Activated CD8-positive, alpha-beta memory T cell treated with anti-CD3 and anti-CD28 coated beads, Interleukin-2, amount 10 ng/mL, durations not matched to agents 7 days and 5 days (primary cell): Measurements from ENCODE around the gene EDDM13. TPM values are rescaled to one million over a fixed set of nuclear protein-coding genes. Genes with fewer than 3 reads are reported as not detected.
"Not testable (repeated sequence)": the region's sequence is repeated elsewhere in the genome, so short reads cannot be mapped to it uniquely, and the experiment has no call there.

Experiments
- ATAC-seq: fragments of 150-1000 bp; cut with Tn5 transposase; one replicate; pipeline ENCODE4 v1.10.0; 2021; ENCODE audit warnings: moderate library complexity
- CTCF ChIA-PET: fragments of 350-600 bp; sonication (Branson Sonifier 250); formaldehyde crosslinking; loops from one replicate; lab custom pipeline; 2021; ENCODE audit warnings: antibody characterized with exemption; lab: Charles Lee
- DNase-seq: peaks from one replicate; pipeline ENCODE4 v3.0.0-alpha.2; 2020
- H3K27ac Mint-ChIP-seq: one replicate; pipeline ENCODE4 v1.8.0; 2021; ENCODE audit warnings: mild to moderate bottlenecking, mixed read lengths
- H3K27me3 Mint-ChIP-seq: one replicate; pipeline ENCODE4 v1.8.0; 2021; ENCODE audit warnings: mixed read lengths
- H3K36me3 Mint-ChIP-seq: one replicate; pipeline ENCODE4 v1.8.0; 2021; ENCODE audit warnings: mild to moderate bottlenecking, mixed read lengths
- H3K4me1 Mint-ChIP-seq: one replicate; pipeline ENCODE4 v1.8.0; 2021; ENCODE audit warnings: mixed read lengths
- H3K4me3 Mint-ChIP-seq: one replicate; pipeline ENCODE4 v1.8.0; 2021; ENCODE audit warnings: mild to moderate bottlenecking, moderate library complexity, mixed read lengths
- H3K9me3 Mint-ChIP-seq: one replicate; pipeline ENCODE4 v1.8.0; 2022; ENCODE audit warnings: low read depth, mixed read lengths
- total RNA-seq, 2 experiments: library from RNA; stranded (reverse); gene quantifications; one replicate each; pipeline ENCODE4 v1.2.3, GENCODE V29; 2021

The EDDM13 gene
- total RNA-seq, 2 experiments from 2014 or later, result 0.67 TPM; not detected in 1

DNA sequence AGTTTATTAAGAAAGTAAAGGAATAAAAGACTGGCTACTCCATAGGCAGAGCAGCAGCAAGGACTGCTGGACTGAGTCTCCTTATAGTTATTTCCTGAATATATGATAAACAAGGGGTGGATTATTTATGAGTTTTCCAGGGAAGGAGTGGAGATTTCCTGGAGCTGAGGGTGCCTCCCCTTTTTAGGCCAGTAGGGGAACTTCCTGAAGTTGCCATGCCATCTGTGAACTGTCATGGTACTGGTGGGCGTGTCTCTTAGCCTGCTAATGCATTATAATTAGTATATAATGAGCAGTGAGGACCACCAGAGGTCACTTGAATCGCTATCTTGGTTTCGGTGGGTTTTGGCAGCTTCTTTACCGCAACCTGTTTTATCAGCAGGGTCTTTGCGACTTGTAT, 28.6 kb downstream of the EDDM13 start:
- peaks cover 6% of the 10 kb centered on the region for H3K36me3 Mint-ChIP-seq
- CTCF ChIA-PET, result interaction anchor here (1.9 kb wide), 1 partner anchor 9 kb away, joined by 5 read pairs; no protein-coding TSS in a partner anchor
- H3K27me3 Mint-ChIP-seq, result no peaks in the 10 kb centered on the region
- H3K4me3 Mint-ChIP-seq, result no peak overlapping the region
- no peak for ATAC-seq
- no peak for DNase-seq
- peaks cover 12% of the 10 kb centered on the region for H3K4me1 Mint-ChIP-seq
- no peak overlapping the region for H3K27ac Mint-ChIP-seq
- H3K9me3 Mint-ChIP-seq, result no peaks in the 10 kb centered on the region

DNA sequence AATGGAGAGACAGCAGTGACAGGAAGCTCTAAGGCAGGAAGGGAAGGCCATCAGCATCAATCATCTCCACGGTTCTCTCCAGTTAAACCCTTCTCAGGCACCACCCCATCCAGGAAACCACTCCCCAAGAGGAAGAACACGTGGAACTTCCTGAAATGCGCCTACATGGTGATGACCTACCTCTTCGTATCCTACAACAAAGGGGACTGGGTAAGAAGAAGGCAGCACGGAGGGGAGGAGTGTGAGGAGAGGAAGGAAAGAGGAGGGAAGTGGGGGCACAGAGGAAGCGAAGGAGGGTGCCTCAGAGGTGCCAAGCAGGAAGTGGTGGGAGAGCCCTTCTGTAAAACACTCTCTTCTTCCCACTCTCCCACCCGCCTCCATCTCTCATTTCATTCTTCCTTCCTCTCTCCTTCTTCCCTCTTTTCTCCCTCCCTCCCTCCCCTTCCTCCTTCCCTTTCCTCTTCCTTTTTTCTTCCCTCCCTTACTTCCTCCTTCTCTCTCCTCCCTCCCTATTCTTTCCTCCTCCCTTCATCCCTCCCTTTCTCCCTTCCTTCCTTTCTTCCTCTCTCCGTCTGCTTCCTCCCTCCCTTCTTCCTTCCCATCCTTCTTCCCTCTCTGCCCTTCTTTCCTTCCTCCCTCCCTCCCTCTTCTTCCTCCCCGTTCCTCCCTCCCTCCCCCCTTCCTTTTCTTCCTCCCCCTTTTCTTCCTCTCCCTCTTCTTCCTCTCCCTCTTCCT, 29.5 kb downstream of the EDDM13 start:
- ATAC-seq (peak; percentile 36), DNase-seq (no peak)
- H3K36me3 Mint-ChIP-seq, result peaks cover 6% of the 10 kb centered on the region
- H3K9me3 Mint-ChIP-seq, result no peaks in the 10 kb centered on the region
- H3K4me1 Mint-ChIP-seq, result peaks cover 12% of the 10 kb centered on the region
- CTCF ChIA-PET, result interaction anchor here (1.9 kb wide), 1 partner anchor 8 kb away, joined by 5 read pairs; no protein-coding TSS in a partner anchor
- no peaks in the 10 kb centered on the region for H3K27me3 Mint-ChIP-seq
- H3K4me3 Mint-ChIP-seq, result no peak overlapping the region
- H3K27ac Mint-ChIP-seq, result peak overlapping the region; percentile 22

DNA sequence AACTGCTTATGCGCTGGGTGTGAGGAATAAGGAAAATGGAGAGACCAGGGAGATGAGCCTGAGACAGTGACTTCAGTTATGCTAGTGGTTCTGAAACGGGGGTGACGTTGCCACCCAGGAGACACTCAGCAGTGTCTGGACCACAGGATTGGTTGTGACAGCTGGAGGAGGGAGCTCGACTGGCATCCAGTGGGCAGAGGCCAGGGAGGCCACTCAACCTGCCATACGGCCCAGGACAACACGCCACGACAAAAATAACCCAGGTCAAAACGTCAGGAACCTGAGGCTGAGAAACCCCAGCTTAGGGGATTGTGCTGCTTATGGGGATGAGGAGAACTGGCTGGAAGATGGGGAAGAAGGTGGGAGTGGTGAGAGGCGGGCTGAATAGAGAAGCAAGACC, 31.7 kb downstream of the EDDM13 start:
- DNase-seq, result no peak
- no peak for ATAC-seq
- Mint-ChIP-seq H3K27ac (no peak overlapping the region), H3K27me3 (no peaks in the 10 kb centered on the region), H3K36me3 (peaks cover 6% of the 10 kb centered on the region), H3K9me3 (no peaks in the 10 kb centered on the region), H3K4me3 (no peak overlapping the region), H3K4me1 (peaks cover 12% of the 10 kb centered on the region)
- CTCF ChIA-PET, result no interaction called here

DNA sequence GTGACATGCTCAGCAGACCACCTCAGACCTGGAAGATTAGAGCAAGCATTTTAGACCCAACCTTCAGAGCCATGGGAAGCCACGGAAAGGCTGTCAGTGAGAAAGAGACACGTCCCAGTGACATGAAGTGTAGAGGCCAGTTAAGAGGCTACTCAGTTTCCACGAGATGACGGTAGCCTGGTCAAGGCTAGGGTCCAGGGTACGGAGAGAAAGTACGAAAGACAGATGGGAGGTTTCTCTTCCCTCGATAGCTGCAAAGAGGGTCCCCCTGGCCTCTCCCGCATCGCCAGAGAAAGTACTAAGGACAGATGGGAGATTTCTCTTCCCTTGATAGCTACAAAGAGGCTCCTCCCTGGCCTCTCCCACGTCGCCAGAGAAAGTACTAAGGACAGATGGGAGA, 33.5 kb downstream of the EDDM13 start:
- peaks cover 8% of the 10 kb centered on the region for H3K36me3 Mint-ChIP-seq
- CTCF ChIA-PET, result no interaction called here
- no peak for ATAC-seq

DNA sequence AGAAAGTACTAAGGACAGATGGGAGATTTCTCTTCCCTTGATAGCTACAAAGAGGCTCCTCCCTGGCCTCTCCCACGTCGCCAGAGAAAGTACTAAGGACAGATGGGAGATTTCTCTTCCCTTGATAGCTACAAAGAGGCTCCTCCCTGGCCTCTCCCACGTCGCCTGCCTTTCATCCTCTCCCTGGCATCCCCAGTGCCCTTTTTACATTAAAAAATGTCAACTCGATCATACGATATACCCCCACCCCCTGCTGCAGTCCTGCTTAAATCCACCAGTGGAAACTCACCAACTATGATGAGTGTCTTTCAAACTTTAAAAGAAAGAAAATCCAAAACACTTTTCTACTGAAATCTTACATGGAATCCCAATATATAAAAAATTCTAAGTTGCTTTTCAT, 34.5 kb downstream of the EDDM13 start:
- H3K27ac Mint-ChIP-seq, H3K27me3 Mint-ChIP-seq, ATAC-seq, H3K4me3 Mint-ChIP-seq, H3K4me1 Mint-ChIP-seq, DNase-seq, H3K9me3 Mint-ChIP-seq, CTCF ChIA-PET: not testable (repeated sequence)
- H3K36me3 Mint-ChIP-seq, result peaks cover 11% of the 10 kb centered on the region

More for the DNA sequence above, 33.5 kb downstream of the EDDM13 start:
- Mint-ChIP-seq H3K4me1 (peaks cover 12% of the 10 kb centered on the region), H3K27me3 (no peaks in the 10 kb centered on the region), H3K27ac (no peak overlapping the region), H3K4me3 (no peak overlapping the region), H3K9me3 (no peaks in the 10 kb centered on the region)
- no peak for DNase-seq

DNA sequence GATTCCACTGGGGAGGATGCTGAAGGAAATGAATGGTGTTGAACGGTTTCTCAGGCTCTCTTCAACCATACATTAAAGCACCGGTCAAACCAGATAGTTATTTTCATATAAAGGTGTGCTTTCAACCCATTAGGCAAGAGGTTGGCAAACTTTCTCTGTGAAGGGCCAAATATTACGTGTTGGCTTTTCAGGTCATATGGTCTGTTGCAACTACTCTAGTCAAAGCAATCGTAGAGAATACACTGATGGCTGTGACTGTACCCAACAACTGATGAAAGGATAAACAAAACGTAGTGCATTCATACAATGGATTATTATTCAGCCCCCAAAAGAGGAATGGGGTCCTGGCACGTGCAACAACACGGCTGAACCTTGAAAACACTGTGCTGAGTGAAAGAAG, 36.2 kb downstream of the EDDM13 start:
- Mint-ChIP-seq H3K4me3 (no peak overlapping the region), H3K36me3 (peaks cover 15% of the 10 kb centered on the region), H3K9me3 (no peaks in the 10 kb centered on the region), H3K27ac (no peak overlapping the region), H3K27me3 (no peaks in the 10 kb centered on the region), H3K4me1 (peaks cover 15% of the 10 kb centered on the region)
- no peak for ATAC-seq
- CTCF ChIA-PET, result no interaction called here
- no peak for DNase-seq

DNA sequence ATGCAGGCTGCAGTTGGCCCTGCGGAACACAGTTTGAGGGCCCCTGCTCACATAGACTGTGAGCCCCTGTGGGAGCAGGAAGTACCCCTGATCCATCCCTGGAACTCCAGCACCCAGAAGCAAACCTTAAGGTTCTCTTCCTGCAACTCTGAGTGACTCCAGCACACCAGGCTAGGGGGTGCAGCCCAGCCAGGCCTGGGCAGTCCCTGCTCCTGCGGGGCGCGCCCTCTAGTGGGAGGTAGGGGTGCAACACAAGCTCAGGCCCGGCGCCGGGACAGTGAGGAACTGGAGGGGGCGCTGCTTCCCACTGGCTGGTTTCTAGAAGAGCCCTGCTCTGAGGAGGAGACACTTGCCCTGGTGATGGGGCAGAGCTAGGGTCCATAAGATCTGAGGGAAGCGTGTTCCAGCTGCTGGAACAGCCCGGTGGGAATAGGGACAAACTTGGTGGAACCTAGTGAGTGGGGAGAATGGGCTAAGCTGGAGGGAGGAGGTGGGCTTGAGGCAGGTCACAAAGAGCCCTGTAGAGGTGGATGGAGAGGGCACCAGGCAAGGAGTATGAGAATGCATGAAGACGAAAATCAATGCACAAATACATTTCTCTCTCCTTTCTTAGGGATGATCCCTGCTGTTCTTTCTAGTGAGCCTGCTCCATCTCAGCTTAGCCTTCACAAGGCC, 37.1 kb downstream of the EDDM13 start:
- CTCF ChIA-PET, result interaction anchor here (0.6 to 1.9 kb wide), 13 partner anchors 8 to 57 kb away, joined by 3 to 18 read pairs (median 4); no protein-coding TSS in a partner anchor
- H3K36me3 Mint-ChIP-seq, result peaks cover 15% of the 10 kb centered on the region
- H3K27me3 Mint-ChIP-seq, result no peaks in the 10 kb centered on the region
- no peak overlapping the region for H3K27ac Mint-ChIP-seq
- no peak overlapping the region for H3K4me3 Mint-ChIP-seq
- peak; percentile 48 for ATAC-seq
- peak; percentile 68 for DNase-seq
- H3K4me1 Mint-ChIP-seq, result peaks cover 19% of the 10 kb centered on the region
- H3K9me3 Mint-ChIP-seq, result no peaks in the 10 kb centered on the region

DNA sequence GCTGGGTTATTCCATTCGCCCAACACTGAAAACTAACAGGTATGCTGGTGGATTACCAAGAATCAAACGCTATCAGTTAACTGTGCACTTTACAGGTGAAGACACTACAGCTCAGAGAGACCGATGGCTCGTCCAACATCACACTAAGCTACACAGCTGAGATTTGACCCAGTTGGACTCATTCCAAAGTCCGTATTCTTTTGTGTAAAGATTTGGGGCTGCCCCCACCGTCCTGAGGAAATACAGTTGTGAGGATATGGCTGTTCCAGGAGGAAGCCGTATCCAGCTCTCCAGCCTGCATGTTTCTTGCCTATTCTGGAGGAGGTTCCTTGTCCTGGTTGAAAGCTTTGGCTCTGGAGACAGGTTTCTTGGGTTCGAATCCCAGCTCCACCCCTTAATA, 37.9 kb downstream of the EDDM13 start:
- Mint-ChIP-seq H3K4me1 (peaks cover 22% of the 10 kb centered on the region), H3K27ac (no peak overlapping the region), H3K27me3 (no peaks in the 10 kb centered on the region), H3K4me3 (no peak overlapping the region), H3K36me3 (peaks cover 15% of the 10 kb centered on the region), H3K9me3 (no peaks in the 10 kb centered on the region)
- CTCF ChIA-PET, result interaction anchor here (1.1 to 1.9 kb wide), 6 partner anchors 9 to 58 kb away, joined by 3 to 18 read pairs (median 4); no protein-coding TSS in a partner anchor
- no peak for DNase-seq
- ATAC-seq, result no peak

DNA sequence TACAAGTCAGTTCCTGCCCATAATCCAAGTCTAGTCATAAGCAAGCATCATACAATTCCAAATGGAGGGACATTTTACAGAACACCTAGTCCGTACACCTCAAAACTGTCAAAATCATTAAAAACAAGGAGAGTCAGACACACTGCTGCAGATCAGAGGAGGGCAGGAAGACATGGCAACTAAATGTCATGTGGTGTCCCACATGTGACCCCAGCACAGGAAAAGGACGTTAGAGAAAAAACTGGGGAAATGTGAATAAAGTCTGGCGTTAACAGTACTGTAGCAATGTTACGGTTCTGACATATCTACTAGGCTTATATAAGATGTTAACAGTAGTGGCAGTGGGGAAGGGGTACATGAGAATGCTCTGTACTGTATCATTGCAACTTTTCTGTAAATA, 39.8 kb downstream of the EDDM13 start:
- Mint-ChIP-seq H3K36me3 (peaks cover 15% of the 10 kb centered on the region), H3K27me3 (no peaks in the 10 kb centered on the region), H3K4me1 (peaks cover 28% of the 10 kb centered on the region), H3K4me3 (peak overlapping the region; percentile 19), H3K27ac (peak overlapping the region; percentile 5), H3K9me3 (no peaks in the 10 kb centered on the region)
- no peak for ATAC-seq
- CTCF ChIA-PET, result interaction anchor here (1.1 to 1.2 kb wide), 2 partner anchors 238 to 809 kb away, joined by 3 read pairs; no protein-coding TSS in a partner anchor
- DNase-seq, result no peak

DNA sequence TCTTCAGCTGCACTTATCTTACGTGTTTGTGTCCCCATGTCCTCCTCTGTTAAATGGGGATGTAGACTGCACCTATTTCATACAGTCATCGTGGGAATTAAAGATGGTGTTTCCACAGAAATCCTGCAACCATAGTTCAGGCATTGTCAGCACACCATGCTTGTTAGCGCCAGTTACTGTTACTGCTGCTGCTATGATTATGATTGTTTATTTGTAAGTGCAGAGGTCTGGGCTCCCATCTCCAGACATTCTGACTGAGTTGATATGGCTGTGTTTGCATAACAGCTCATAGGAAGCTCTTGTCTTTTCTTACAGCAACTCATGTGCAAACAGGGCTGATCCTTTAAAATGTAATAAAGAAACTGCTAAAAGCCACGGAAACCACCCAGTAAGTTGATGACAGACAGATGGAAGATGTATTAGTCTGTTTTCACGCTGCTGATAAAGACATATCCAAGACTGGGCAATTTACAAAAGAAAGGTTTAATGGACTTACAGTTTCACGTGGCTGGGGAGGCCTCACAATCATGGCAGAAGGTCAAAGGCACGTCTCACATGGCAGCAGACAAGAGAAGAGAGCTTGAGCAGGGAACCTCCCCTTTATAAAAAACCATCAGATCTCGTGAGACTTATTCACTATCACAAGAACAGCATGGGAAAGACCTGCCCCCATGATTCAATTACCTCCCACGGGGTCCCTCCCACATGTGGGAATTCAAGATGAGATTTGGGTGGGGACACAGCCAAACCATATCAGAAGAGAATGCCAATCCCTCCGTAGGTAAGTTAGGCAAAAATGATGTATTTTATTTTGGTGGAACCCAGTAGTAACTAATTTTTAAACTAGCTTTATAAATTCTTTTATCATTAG, 40.5 kb downstream of the EDDM13 start:
- Mint-ChIP-seq H3K27me3 (no peaks in the 10 kb centered on the region), H3K4me1 (peaks cover 28% of the 10 kb centered on the region), H3K36me3 (peaks cover 15% of the 10 kb centered on the region), H3K9me3 (no peaks in the 10 kb centered on the region), H3K27ac (peak overlapping the region; percentile 99), H3K4me3 (peak overlapping the region; percentile 89)
- CTCF ChIA-PET, result interaction anchor here (0.9 to 2.1 kb wide), 6 partner anchors 18 to 809 kb away, joined by 3 to 10 read pairs (median 3); no protein-coding TSS in a partner anchor
- ATAC-seq (no peak), DNase-seq (no peak)

DNA sequence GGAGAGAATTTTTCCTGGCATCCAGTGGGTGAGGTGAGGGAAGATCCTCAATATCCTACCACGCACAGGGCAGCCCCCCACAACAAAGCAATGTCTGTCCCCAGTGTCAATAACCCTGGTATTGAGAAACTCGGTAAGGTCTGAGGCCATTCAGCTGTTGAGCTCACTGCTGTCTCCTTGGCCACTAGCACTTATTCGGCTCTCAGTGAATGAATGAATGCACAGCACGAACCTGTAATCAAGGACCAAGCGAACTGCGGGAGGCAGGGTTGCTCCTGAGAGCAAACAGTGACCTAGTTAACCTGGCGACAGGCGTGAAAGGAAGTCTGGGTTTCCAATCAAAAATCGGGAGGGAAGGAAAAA, 41.5 kb downstream of the EDDM13 start:
- H3K27me3 Mint-ChIP-seq, result no peaks in the 10 kb centered on the region
- CTCF ChIA-PET, result interaction anchor here (0.9 to 2.1 kb wide), 6 partner anchors 17 to 233 kb away, joined by 3 to 10 read pairs (median 4); no protein-coding TSS in a partner anchor
- ATAC-seq (no peak), DNase-seq (peak; percentile 45)
- H3K9me3 Mint-ChIP-seq, result no peaks in the 10 kb centered on the region
- H3K27ac Mint-ChIP-seq, result peak overlapping the region; percentile 99
- H3K4me1 Mint-ChIP-seq, result peaks cover 28% of the 10 kb centered on the region
- peak overlapping the region; percentile 89 for H3K4me3 Mint-ChIP-seq
- H3K36me3 Mint-ChIP-seq, result peaks cover 15% of the 10 kb centered on the region

DNA sequence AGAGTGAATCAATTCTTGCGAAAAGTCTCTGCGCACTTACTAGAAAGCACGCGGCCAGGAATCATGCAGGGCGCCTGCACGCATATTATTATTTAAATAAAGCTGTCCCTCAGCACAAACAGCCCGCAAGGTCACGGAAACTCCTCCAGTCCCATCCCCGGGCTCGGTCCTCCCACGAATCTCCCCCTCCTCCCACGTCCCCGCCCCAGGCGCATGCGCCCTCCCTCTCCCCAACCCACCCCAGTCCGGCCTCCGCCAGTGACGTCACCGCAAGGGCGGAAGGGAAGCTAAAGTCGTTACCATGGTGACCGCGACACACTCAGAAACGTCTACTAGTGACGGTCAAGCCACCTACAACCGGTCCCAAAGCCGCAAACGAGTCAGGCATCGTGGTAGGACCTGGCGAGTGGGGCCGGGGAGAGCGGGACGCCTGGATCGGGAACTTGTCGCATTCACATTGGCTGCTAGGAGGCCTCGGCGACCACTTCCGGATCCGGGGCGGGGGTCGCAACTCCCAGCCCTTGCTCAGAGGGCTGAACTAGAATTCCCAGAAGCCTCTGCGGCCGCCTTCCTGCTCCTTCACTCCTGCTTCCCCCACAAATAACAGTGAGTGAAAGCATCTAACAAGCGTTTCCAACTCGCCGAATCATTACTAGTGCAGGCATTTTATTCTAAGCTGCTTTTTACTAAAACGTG, 42.0 kb downstream of the EDDM13 start, which contains the start of gene ZSCAN5A:
Gene ZSCAN5A, minus strand, starts transcription at position 459 of the 696 bp plus-strand sequence. CDS start 89,793 bp downstream, outside the sequence.
- peak; percentile 84 for ATAC-seq
- H3K27me3 Mint-ChIP-seq, result no peaks in the 10 kb centered on the region
- CTCF ChIA-PET, result interaction anchor here (1.0 to 2.1 kb wide), 5 partner anchors 19 to 233 kb away, joined by 3 to 10 read pairs (median 5); no protein-coding TSS in a partner anchor
- H3K36me3 Mint-ChIP-seq, result peaks cover 15% of the 10 kb centered on the region
- DNase-seq, result peak; percentile 97
- peak within 1 kb of the TSS; percentile 89 for H3K4me3 Mint-ChIP-seq
- H3K9me3 Mint-ChIP-seq, result no peaks in the 10 kb centered on the region
- peaks cover 28% of the 10 kb centered on the region for H3K4me1 Mint-ChIP-seq
- peak within 1 kb of the TSS; percentile 99 for H3K27ac Mint-ChIP-seq
